OCI-LY3 (cell line): ENCODE results near the gene ZNF853.

Experiments
- EZH2phosphoT487 ChIP-seq: fragments of 200-600 bp; shearing (Covaris generic); IDR thresholded peaks from 2 replicates; pipeline ENCODE4 v1.6.1; 2018; ENCODE audit warnings: antibody characterized with exemption, mixed run types, low read depth
- TF ChIP-seq, protein P1 (sequence below): fragments of 200-600, 300-600 bp; sonication (generic); IDR thresholded peaks from 2 replicates; pipeline ENCODE4 v1.5.1; 2014; ENCODE audit warnings: antibody characterized with exemption, low read length, low read depth

DNA sequence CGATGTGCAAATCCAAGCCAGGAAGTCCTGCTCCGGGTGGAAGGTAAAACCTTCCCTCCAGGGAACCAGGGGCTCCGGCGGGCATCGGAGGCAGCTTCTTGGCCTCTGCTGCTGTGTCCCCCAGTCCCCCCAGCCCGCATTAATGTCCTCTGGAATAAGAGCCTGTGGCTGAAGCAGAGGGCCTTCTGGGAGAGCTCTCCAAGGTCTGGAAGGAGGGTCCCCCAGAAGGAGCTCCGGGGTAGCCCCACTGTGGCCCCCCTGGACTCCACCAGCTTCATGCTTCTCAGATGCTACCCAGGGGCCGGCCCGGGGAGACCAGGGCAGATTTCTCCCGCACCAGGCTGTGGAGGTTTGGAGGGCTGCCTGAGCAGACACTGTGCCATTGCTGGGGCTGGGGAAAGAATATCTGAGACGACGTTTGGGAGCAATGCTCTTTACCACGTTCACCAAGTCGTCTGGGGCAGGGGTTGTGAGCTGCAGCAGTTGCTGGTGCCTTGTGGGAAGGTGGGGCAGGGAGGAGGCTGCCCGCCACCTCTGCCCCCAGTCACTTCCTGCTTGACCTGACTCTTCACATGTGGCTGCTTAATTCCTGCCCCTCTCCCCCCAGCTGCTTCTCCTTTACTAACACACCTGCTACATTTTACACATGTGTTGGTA lies 8.3 kb downstream of the ZNF853 start:
- TF ChIP-seq, protein P1, sequence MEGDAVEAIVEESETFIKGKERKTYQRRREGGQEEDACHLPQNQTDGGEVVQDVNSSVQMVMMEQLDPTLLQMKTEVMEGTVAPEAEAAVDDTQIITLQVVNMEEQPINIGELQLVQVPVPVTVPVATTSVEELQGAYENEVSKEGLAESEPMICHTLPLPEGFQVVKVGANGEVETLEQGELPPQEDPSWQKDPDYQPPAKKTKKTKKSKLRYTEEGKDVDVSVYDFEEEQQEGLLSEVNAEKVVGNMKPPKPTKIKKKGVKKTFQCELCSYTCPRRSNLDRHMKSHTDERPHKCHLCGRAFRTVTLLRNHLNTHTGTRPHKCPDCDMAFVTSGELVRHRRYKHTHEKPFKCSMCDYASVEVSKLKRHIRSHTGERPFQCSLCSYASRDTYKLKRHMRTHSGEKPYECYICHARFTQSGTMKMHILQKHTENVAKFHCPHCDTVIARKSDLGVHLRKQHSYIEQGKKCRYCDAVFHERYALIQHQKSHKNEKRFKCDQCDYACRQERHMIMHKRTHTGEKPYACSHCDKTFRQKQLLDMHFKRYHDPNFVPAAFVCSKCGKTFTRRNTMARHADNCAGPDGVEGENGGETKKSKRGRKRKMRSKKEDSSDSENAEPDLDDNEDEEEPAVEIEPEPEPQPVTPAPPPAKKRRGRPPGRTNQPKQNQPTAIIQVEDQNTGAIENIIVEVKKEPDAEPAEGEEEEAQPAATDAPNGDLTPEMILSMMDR = no peak
- TF ChIP-seq EZH2phosphoT487 = no peak
